NCI-H345 treated with DMSO at 0.1 percent for 48 hours (cell line): ENCODE data around the gene QARS1.

Experiments
- DNase-seq: peaks from one replicate; lab custom pipeline; 2025; ENCODE audit not compliant: unreplicated experiment; lab: John Stamatoyannopoulos, UW

QARS1 gene

DNA sequence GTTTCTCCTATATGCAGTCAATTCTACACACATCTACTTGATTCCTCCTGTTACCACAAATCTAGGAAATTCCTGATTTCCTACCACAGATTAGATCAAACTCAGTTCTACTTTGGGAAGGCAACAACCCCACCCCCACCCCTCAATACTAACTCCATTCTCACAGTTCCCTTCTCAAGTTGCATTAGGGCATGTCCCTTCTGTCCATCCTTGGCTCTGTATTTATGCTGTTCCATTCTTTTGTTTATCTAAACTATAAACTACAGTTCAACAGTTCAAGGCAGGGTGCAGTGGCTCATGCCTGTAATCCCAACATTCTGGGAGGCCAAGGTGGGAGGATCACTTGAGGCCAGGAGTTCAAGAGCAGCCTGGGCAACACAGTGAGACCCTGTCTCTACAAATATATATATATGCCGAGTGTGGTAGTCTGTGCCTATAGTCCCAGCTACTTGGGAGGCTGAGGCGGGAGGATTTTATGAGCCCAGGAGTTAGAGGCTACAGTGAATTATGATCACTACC is 50.2 kb downstream of the QARS1 start:
- DNase-seq = no peak

- no peak for DNase-seq
Observed at GRCh38 chr3:49053543-49053942, 51.0 kb downstream of the QARS1 start.
